K562 (cell line): Measurements from ENCODE around the gene CCDC82.

Source experiments
- EGR1 ChIP-seq: fragments of 450-650 bp; conservative IDR thresholded peaks from 2 replicates; pipeline ENCODE4 v1.6.1; 2017; ENCODE audit warnings: mild to moderate bottlenecking
- FOXM1 ChIP-seq, 2 experiments: fragments of 450-650 bp in 1 of 2; sonication (generic) in 1 of 2; formaldehyde crosslinking in 1 of 2; IDR thresholded peaks; 2 replicates each; pipeline versions ENCODE4 v1.6.1 to v1.9.0; 2017 to 2022; ENCODE audit warnings: low read depth in 2 of 2, mild to moderate bottlenecking in 2 of 2, missing genetic modification reagents in 1 of 2, moderate library complexity in 1 of 2
- SMARCC2 ChIP-seq: fragments of 450-650 bp; IDR thresholded peaks from 2 replicates; pipeline ENCODE4 v1.6.1; 2017; ENCODE audit warnings: antibody characterized with exemption, moderate library complexity, mild to moderate bottlenecking, low read depth
- ZFP1 ChIP-seq: fragments of 450-650 bp; formaldehyde crosslinking; IDR thresholded peaks from 2 replicates; pipeline ENCODE4 v1.4.0; 2020; ENCODE audit warnings: mild to moderate bottlenecking, mixed read lengths
- ZNF143 ChIP-seq: sonication (generic); formaldehyde crosslinking; IDR thresholded peaks from 2 replicates; pipeline ENCODE4 v1.9.0; 2022; ENCODE audit warnings: mild to moderate bottlenecking, missing genetic modification reagents
- ZNF253 ChIP-seq: fragments of 250-450 bp; sonication (Bioruptor Pico); conservative IDR thresholded peaks from 2 replicates; pipeline ENCODE4 v1.6.1; 2021; ENCODE audit warnings: mild to moderate bottlenecking
- ZNF384 ChIP-seq: IDR thresholded peaks from 2 replicates; pipeline ENCODE4 v1.6.1; 2012; ENCODE audit warnings: low read depth, low read length, improper control_type of control experiment
- TF ChIP-seq, protein P1 (sequence below), 3 experiments: IDR thresholded peaks in 2 of 3; conservative IDR thresholded peaks in 1 of 3; 2 replicates each; pipeline ENCODE4 v1.5.1; 2011 to 2012; ENCODE audit warnings: low read length in 3 of 3, mild to moderate bottlenecking in 3 of 3, control low read depth in 2 of 3, improper control_type of control experiment in 1 of 3, inconsistent platforms in 1 of 3, low read depth in 1 of 3, mixed read lengths in 1 of 3, moderate library complexity in 1 of 3; ENCODE audit not compliant: insufficient read depth in 2 of 3

- TF ChIP-seq SMARCC2: no peak; the same call in 1 of the 2 replicates
- TF ChIP-seq FOXM1 (IDR thresholded peaks at IDR 0.05; ENCODE audit: low read depth): no peak
- no peak for TF ChIP-seq FOXM1 (CRISPR knock-in tag; IDR thresholded peaks at IDR 0.05; ENCODE audit: low read depth)
- no peak for TF ChIP-seq ZNF384
- TF ChIP-seq ZFP1 (CRISPR knock-in tag): no peak
- TF ChIP-seq, protein P1, sequence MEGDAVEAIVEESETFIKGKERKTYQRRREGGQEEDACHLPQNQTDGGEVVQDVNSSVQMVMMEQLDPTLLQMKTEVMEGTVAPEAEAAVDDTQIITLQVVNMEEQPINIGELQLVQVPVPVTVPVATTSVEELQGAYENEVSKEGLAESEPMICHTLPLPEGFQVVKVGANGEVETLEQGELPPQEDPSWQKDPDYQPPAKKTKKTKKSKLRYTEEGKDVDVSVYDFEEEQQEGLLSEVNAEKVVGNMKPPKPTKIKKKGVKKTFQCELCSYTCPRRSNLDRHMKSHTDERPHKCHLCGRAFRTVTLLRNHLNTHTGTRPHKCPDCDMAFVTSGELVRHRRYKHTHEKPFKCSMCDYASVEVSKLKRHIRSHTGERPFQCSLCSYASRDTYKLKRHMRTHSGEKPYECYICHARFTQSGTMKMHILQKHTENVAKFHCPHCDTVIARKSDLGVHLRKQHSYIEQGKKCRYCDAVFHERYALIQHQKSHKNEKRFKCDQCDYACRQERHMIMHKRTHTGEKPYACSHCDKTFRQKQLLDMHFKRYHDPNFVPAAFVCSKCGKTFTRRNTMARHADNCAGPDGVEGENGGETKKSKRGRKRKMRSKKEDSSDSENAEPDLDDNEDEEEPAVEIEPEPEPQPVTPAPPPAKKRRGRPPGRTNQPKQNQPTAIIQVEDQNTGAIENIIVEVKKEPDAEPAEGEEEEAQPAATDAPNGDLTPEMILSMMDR (IDR thresholded peaks at IDR 0.05 in 2 of 3, conservative IDR thresholded peaks at IDR 0.05 in 1 of 3; ENCODE audit: insufficient read depth in 2 of 3, low read depth in 1 of 3, low read length in 3 of 3): no peak
- TF ChIP-seq ZNF143 (CRISPR knock-in tag): no peak
- no peak for TF ChIP-seq EGR1
- TF ChIP-seq ZNF253: no peak
Observed at GRCh38 chr11:96317985-96318384, 71.7 kb downstream of the CCDC82 start.
